Sigmoid colon (tissue), 4 donors: ENCODE results near the gene ZNF850.

Experiments used
- CTCF ChIP-seq, 4 experiments: fragments of 450-650 bp in 3 of 4; fragments of 200-600 bp in 1 of 4; IDR thresholded peaks; one replicate each; pipeline ENCODE4 v1.5.1; 2016 to 2019; ENCODE audit warnings: antibody characterized with exemption in 4 of 4, mild to moderate bottlenecking in 3 of 4, moderate library complexity in 2 of 4
- EP300 ChIP-seq, 4 donors: sonication (generic); formaldehyde crosslinking; IDR thresholded peaks; one replicate each; pipeline ENCODE4 v1.6.1; 2017; ENCODE audit warnings: antibody characterized with exemption in 4 of 4
- POLR2A ChIP-seq, 2 donors: fragments of 450-650 bp; IDR thresholded peaks; one replicate each; pipeline ENCODE4 v1.6.1; 2016; ENCODE audit warnings: antibody characterized with exemption in 2 of 2, mild to moderate bottlenecking in 2 of 2, moderate library complexity in 2 of 2

- TF ChIP-seq CTCF (IDR thresholded peaks at IDR 0.05) = no peak
- TF ChIP-seq EP300 (IDR thresholded peaks at IDR 0.05) = no peak
- no peak for TF ChIP-seq POLR2A (IDR thresholded peaks at IDR 0.05)
Measured at GRCh38 chr19:36686365-36687213, 86.0 kb downstream of the ZNF850 start.
